Mesendoderm (in vitro differentiated cells): ENCODE measurements around the gene DENND1A.

Experiments
- DNase-seq: peaks from one replicate; pipeline ENCODE4 v3.0.0; 2013
- H2AK5ac ChIP-seq: 2 replicates; pipeline ENCODE4 v1.6.1; 2013; ENCODE audit warnings: low read length, inconsistent platforms
- H2BK120ac ChIP-seq: 2 replicates; pipeline ENCODE4 v1.6.1; 2013; ENCODE audit warnings: low read depth, mild to moderate bottlenecking, low read length, moderate library complexity, mixed read lengths
- H2BK15ac ChIP-seq: replicated peaks from 2 replicates; pipeline ENCODE4 v1.6.1; 2013; ENCODE audit warnings: low read depth, mild to moderate bottlenecking, moderate library complexity
- H2BK5ac ChIP-seq: 2 replicates; pipeline ENCODE4 v1.6.1; 2013; ENCODE audit warnings: low read length, inconsistent platforms
- H3K18ac ChIP-seq: 2 replicates; pipeline ENCODE4 v1.6.1; 2013; ENCODE audit warnings: mild to moderate bottlenecking, low read length, mixed read lengths
- H3K23ac ChIP-seq: one replicate; pipeline ENCODE4 v1.6.1; 2013; ENCODE audit warnings: low read length
- H3K27ac ChIP-seq: 2 replicates; pipeline ENCODE4 v1.5.1; 2013; ENCODE audit warnings: low read depth, mild to moderate bottlenecking, inconsistent platforms, low read length, moderate library complexity
- H3K27me3 ChIP-seq: 2 replicates; pipeline ENCODE4 v1.6.1; 2013; ENCODE audit warnings: low read length, control low read depth, mild to moderate bottlenecking, inconsistent platforms; ENCODE audit not compliant: insufficient read depth, poor library complexity
- H3K36me3 ChIP-seq: 2 replicates; pipeline ENCODE4 v1.6.1; 2013; ENCODE audit warnings: low read length, inconsistent platforms; ENCODE audit not compliant: control insufficient read depth, insufficient read depth
- H3K4ac ChIP-seq: one replicate; pipeline ENCODE4 v1.6.1; 2013; ENCODE audit warnings: low read depth, mild to moderate bottlenecking, low read length, moderate library complexity
- H3K4me1 ChIP-seq: 2 replicates; pipeline ENCODE4 v1.6.1; 2013; ENCODE audit warnings: low read depth, low read length, inconsistent platforms; ENCODE audit not compliant: control insufficient read depth
- H3K4me2 ChIP-seq: 2 replicates; pipeline ENCODE4 v1.6.1; 2013; ENCODE audit warnings: low read length
- H3K4me3 ChIP-seq: 2 replicates; pipeline ENCODE4 v1.5.1; 2013; ENCODE audit warnings: mild to moderate bottlenecking, low read length
- H3K56ac ChIP-seq: one replicate; pipeline ENCODE4 v1.6.1; 2013; ENCODE audit warnings: low read length
- H3K79me1 ChIP-seq: 2 replicates; pipeline ENCODE4 v1.6.1; 2013; ENCODE audit warnings: low read length, inconsistent platforms
- H3K79me2 ChIP-seq: 2 replicates; pipeline ENCODE4 v1.6.1; 2013; ENCODE audit warnings: mild to moderate bottlenecking, low read length; ENCODE audit not compliant: control insufficient read depth, insufficient read depth
- H3K9ac ChIP-seq: 2 replicates; pipeline ENCODE4 v1.6.1; 2013; ENCODE audit warnings: low read length, inconsistent platforms
- H4K5ac ChIP-seq: one replicate; pipeline ENCODE4 v1.6.1; 2013; ENCODE audit warnings: low read length
- H4K8ac ChIP-seq: one replicate; pipeline ENCODE4 v1.6.1; 2013; ENCODE audit warnings: low read depth, mild to moderate bottlenecking, control low read depth, low read length, moderate library complexity
- WGBS: extraction: QIAGEN DNeasy Blood & Tissue Kit; methylation state at CpG from one replicate; pipeline ENCODE4 v1.1.7; 2013; ENCODE audit warnings: low lambda C conversion rate, missing lambda C conversion rate; ENCODE audit not compliant: insufficient coverage; ENCODE audit errors: extremely low coverage; 5-methylcytosine and 5-hydroxymethylcytosine counted together

Gene DENND1A

DNA sequence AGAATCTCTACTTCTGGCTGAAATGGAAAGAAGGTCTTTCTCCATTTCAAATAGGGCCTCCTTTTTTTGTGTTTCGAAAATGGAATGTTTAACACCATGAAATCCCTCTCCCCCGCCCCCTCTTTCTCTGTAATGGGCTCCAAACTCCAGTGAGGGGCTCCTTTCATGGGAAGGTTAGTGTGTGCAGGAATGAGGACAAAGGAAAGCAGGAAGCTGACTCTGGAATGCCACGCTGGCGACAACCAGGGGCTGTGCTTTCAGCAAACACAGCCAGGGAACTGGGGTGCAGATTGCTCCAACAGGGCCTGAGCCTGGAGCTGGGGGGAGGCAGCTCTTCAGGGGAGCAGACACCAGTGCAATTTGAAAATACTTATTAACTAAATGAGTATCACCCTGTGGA, 491.1 kb downstream of the DENND1A start:
- no CpG with 5 or more reads among the region's 4 CpGs for WGBS

DNA sequence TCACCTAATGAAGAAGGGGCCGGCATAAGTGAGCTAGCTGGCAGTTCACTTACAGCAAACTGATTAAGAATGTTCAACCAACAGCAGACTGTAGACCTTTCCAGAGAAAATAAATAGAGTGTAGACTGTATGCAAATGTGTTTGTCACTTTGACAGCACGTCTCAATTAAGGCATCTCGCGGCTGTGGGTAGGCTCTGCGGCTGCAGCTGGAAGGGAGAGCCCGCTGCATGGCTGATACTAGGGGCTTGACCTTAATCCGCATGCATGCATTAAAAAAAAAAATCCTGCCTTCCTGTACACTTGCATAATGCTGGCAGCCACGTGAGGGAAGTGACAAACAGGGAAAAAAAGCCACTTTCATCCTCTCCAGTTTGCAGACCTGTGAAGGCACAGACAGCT, 491.6 kb downstream of the DENND1A start:
- Histone ChIP-seq H3K18ac (peak overlapping the region; percentile 44), H3K56ac (no peak overlapping the region), H4K8ac (no peak overlapping the region), H3K79me2 (no peaks in the 10 kb centered on the region), H2BK120ac (no peak overlapping the region), H2AK5ac (no peak overlapping the region), H3K27ac (no peak overlapping the region), H3K4me2 (no peak overlapping the region), H3K23ac (no peak overlapping the region), H3K4me3 (no peak overlapping the region), H3K79me1 (no peaks in the 10 kb centered on the region), H3K4ac (no peak overlapping the region), H4K5ac (no peak overlapping the region), H3K27me3 (no peaks in the 10 kb centered on the region), H2BK15ac (no peak overlapping the region), H3K4me1 (peaks cover 7% of the 10 kb centered on the region), H3K9ac (no peak overlapping the region), H2BK5ac (no peak overlapping the region), H3K36me3 (no peaks in the 10 kb centered on the region)
- DNase-seq: no peak
- no CpG with 5 or more reads among the region's 8 CpGs for WGBS

More for the DNA sequence above, 491.1 kb downstream of the DENND1A start:
- H4K5ac ChIP-seq: no peak overlapping the region
- no peaks in the 10 kb centered on the region for H3K79me1 ChIP-seq
- H3K4ac ChIP-seq: no peak overlapping the region
- H3K4me1 ChIP-seq: peaks cover 8% of the 10 kb centered on the region
- H3K4me3 ChIP-seq: no peak overlapping the region
- no peak overlapping the region for H2BK120ac ChIP-seq
- peak overlapping the region; percentile 24 for H3K9ac ChIP-seq
- H2AK5ac ChIP-seq: no peak overlapping the region
- H3K56ac ChIP-seq: no peak overlapping the region
- no peak overlapping the region for H3K27ac ChIP-seq
- H4K8ac ChIP-seq: no peak overlapping the region
- H3K36me3 ChIP-seq: no peaks in the 10 kb centered on the region
- H3K23ac ChIP-seq: no peak overlapping the region
- no peak overlapping the region for H3K4me2 ChIP-seq
- H2BK15ac ChIP-seq: no peak overlapping the region
- no peaks in the 10 kb centered on the region for H3K27me3 ChIP-seq
- DNase-seq: peak; percentile 72
- H2BK5ac ChIP-seq: no peak overlapping the region
- H3K79me2 ChIP-seq: no peaks in the 10 kb centered on the region
- H3K18ac ChIP-seq: no peak overlapping the region

DNA sequence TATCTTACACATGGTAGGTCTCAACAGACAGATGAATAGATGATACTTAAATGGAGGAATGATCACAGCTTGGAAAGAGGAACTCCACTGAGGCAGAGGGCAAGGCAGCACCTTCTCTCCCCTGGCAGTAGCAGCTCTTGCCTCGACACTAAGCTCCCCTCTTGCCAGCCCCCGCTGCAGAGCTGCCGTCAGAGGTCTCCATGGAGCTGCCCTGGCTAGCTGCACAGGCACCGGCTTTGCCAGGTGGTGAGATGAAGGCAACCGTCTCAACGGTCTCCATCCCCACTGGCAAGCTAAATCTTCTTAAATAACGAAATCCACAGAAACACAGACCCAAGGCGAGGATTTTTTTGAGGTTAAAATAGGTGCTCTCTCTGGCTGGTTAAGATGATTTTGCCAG, 492.7 kb downstream of the DENND1A start:
- no peak overlapping the region for H3K4me3 ChIP-seq
- no peak for DNase-seq
- H3K23ac ChIP-seq: no peak overlapping the region
- H3K27me3 ChIP-seq: no peaks in the 10 kb centered on the region
- H3K36me3 ChIP-seq: no peaks in the 10 kb centered on the region
- H2BK5ac ChIP-seq: no peak overlapping the region
- no peak overlapping the region for H3K9ac ChIP-seq
- H3K4me1 ChIP-seq: peaks cover 5% of the 10 kb centered on the region
- no peak overlapping the region for H3K18ac ChIP-seq
- no peak overlapping the region for H2AK5ac ChIP-seq
- H3K4me2 ChIP-seq: no peak overlapping the region
- H3K79me1 ChIP-seq: no peaks in the 10 kb centered on the region
- H3K4ac ChIP-seq: no peak overlapping the region
- H3K79me2 ChIP-seq: no peaks in the 10 kb centered on the region
- H4K5ac ChIP-seq: no peak overlapping the region
- no CpG with 5 or more reads among the region's 8 CpGs for WGBS
- H3K27ac ChIP-seq: no peak overlapping the region
- H2BK15ac ChIP-seq: no peak overlapping the region
- H2BK120ac ChIP-seq: no peak overlapping the region
- H4K8ac ChIP-seq: no peak overlapping the region
- no peak overlapping the region for H3K56ac ChIP-seq

DNA sequence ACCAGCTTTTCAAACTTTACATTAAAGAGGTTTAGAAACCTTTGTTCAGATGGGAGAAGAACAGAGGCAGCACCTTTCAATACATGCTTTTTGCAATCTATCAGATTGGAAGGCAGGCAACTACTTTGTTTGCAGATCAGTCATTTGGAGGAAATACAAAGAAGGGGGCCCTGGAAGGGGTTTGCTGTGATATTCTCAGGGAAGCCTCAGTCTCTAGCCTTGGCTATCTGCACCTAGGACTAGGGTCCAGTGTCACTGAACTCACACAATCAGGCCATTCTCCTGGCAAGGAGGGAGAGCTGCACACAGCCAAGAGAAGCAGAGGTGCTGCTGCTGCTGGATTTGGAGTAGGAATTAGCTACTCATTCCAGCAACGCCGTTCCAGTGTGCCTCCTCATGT, 494.5 kb downstream of the DENND1A start:
- H3K23ac ChIP-seq: no peak overlapping the region
- H2BK5ac ChIP-seq: no peak overlapping the region
- H3K4me1 ChIP-seq: peaks cover 5% of the 10 kb centered on the region

DNA sequence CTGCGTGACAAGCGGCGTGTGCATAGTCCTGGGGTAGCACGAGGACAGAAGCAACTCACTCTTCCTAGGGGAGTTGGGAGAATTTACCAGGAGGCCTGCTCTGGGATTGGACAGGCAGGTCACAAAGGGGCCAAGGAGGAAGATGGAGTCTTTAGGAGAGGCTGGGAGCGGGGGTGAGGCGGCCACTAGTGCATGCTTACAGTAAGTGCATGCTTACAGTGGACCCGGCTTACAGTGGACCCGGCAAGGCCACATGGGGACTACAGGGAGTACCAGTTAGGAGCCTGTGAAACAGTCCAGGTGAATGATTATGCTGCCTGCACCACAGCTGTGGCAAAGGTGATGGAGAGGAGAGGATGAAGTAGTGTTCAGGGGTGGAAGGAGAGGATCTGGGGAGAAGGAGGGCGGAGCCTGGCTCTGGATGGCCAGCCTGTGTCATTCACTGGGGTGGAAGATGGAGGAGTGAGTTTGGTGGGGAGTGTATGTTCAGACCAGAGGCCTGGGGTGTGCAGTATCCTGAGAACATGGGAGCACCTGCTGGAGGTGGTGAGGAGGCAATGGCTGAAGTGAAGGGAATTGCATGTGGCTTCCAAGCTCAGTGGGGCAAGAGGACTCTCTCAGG, 495.2 kb downstream of the DENND1A start:
- H2BK5ac ChIP-seq: no peak overlapping the region
- no peak overlapping the region for H2BK120ac ChIP-seq
- no peak overlapping the region for H2BK15ac ChIP-seq
- no peak overlapping the region for H3K18ac ChIP-seq
- no peaks in the 10 kb centered on the region for H3K79me1 ChIP-seq
- no peaks in the 10 kb centered on the region for H3K79me2 ChIP-seq
- H3K23ac ChIP-seq: no peak overlapping the region
- WGBS: no CpG with 5 or more reads among the region's 9 CpGs
- no peak overlapping the region for H3K4me3 ChIP-seq
- no peak overlapping the region for H4K8ac ChIP-seq
- DNase-seq: peak; percentile 83
- no peak overlapping the region for H4K5ac ChIP-seq
- H3K27ac ChIP-seq: no peak overlapping the region
- peaks cover 5% of the 10 kb centered on the region for H3K4me1 ChIP-seq
- no peak overlapping the region for H2AK5ac ChIP-seq
- no peak overlapping the region for H3K9ac ChIP-seq
- no peak overlapping the region for H3K4ac ChIP-seq
- no peaks in the 10 kb centered on the region for H3K36me3 ChIP-seq
- H3K27me3 ChIP-seq: no peaks in the 10 kb centered on the region
- H3K4me2 ChIP-seq: no peak overlapping the region
- H3K56ac ChIP-seq: no peak overlapping the region

More for the DNA sequence above, 494.5 kb downstream of the DENND1A start:
- no CpG with 5 or more reads among the region's 2 CpGs for WGBS
- H3K36me3 ChIP-seq: no peaks in the 10 kb centered on the region
- H3K56ac ChIP-seq: no peak overlapping the region
- no peak overlapping the region for H3K4ac ChIP-seq
- no peak overlapping the region for H4K5ac ChIP-seq
- no peak overlapping the region for H2BK120ac ChIP-seq
- no peaks in the 10 kb centered on the region for H3K27me3 ChIP-seq
- H3K79me2 ChIP-seq: no peaks in the 10 kb centered on the region
- DNase-seq: no peak
- H3K4me2 ChIP-seq: no peak overlapping the region
- no peak overlapping the region for H3K9ac ChIP-seq
- no peak overlapping the region for H2BK15ac ChIP-seq
- H2AK5ac ChIP-seq: no peak overlapping the region
- H3K18ac ChIP-seq: no peak overlapping the region
- no peaks in the 10 kb centered on the region for H3K79me1 ChIP-seq
- no peak overlapping the region for H3K4me3 ChIP-seq
- no peak overlapping the region for H4K8ac ChIP-seq
- no peak overlapping the region for H3K27ac ChIP-seq
